Keratinocyte (primary cell): ENCODE results near the gene CUEDC1. TPM values are rescaled to one million over a fixed set of nuclear protein-coding genes. Genes with fewer than 3 reads are reported as not detected.
A peak's percentile ranks its signal among the peaks of the same experiment; 100 is the strongest.

ENCODE experiments used
- DNase-seq: peaks from one replicate; pipeline ENCODE4 v3.0.0-alpha.2; 2011; ENCODE audit warnings: low read depth, missing footprints, low spot score
- FAIRE-seq: peaks from 2 replicates; lab custom pipeline; 2011; peaks lifted over from hg19 to GRCh38; lab: Jason Lieb, UNC
- H2AFZ ChIP-seq: 2 replicates; pipeline ENCODE4 v1.6.0; 2012; ENCODE audit warnings: low read length, control low read depth, inconsistent platforms; ENCODE audit not compliant: control insufficient read depth
- H3K27ac ChIP-seq: 2 replicates; pipeline ENCODE4 v1.5.1; 2011; ENCODE audit warnings: low read length; ENCODE audit not compliant: control insufficient read depth, insufficient read depth
- H3K27me3 ChIP-seq: 3 replicates; pipeline ENCODE4 v1.6.0; 2011; ENCODE audit warnings: low read length; ENCODE audit not compliant: control insufficient read depth, insufficient read depth; ENCODE audit errors: extremely low read depth
- H3K36me3 ChIP-seq, 2 experiments: 2 replicates in 1 of 2; 3 replicates in 1 of 2; pipeline ENCODE4 v1.5.1; 2011; ENCODE audit warnings: low read length in 2 of 2, mild to moderate bottlenecking in 1 of 2; ENCODE audit not compliant: control insufficient read depth in 2 of 2, insufficient read depth in 2 of 2; ENCODE audit errors: extremely low read depth in 1 of 2
- H3K4me1 ChIP-seq: 3 replicates; pipeline ENCODE4 v1.5.1; 2011; ENCODE audit warnings: low read length; ENCODE audit not compliant: control insufficient read depth, insufficient read depth; ENCODE audit errors: extremely low read depth
- H3K4me2 ChIP-seq: 3 replicates; pipeline ENCODE4 v1.6.0; 2011; ENCODE audit warnings: low read depth, low read length; ENCODE audit not compliant: control insufficient read depth, insufficient read depth; ENCODE audit errors: extremely low read depth
- H3K4me3 ChIP-seq, 3 experiments: fragments of 200-600 bp in 1 of 3; sonication (generic) in 1 of 3; 2 replicates in 2 of 3; 3 replicates in 1 of 3; pipeline ENCODE4 v1.5.1; 2011 to 2016; ENCODE audit warnings: low read length in 3 of 3, mild to moderate bottlenecking in 3 of 3, control low read depth in 2 of 3, inconsistent platforms in 1 of 3, low read depth in 1 of 3, mixed read lengths in 1 of 3, mixed run types in 1 of 3, moderate library complexity in 1 of 3; ENCODE audit not compliant: control insufficient read depth in 2 of 3, insufficient read depth in 2 of 3; ENCODE audit errors: extremely low read depth in 1 of 3
- H3K79me2 ChIP-seq: 2 replicates; pipeline ENCODE4 v1.6.0; 2012; ENCODE audit warnings: low read length; ENCODE audit not compliant: control insufficient read depth, insufficient read depth
- H3K9ac ChIP-seq: 3 replicates; pipeline ENCODE4 v1.6.0; 2011; ENCODE audit warnings: low read length; ENCODE audit not compliant: control insufficient read depth, insufficient read depth; ENCODE audit errors: extremely low read depth
- H3K9me1 ChIP-seq: 3 replicates; pipeline ENCODE4 v1.6.0; 2011; ENCODE audit warnings: low read length; ENCODE audit not compliant: control insufficient read depth, insufficient read depth; ENCODE audit errors: extremely low read depth
- H3K9me3 ChIP-seq: 2 replicates; pipeline ENCODE4 v1.5.1; 2012; ENCODE audit warnings: low read depth, low read length; ENCODE audit not compliant: control insufficient read depth
- H4K20me1 ChIP-seq: 3 replicates; pipeline ENCODE4 v1.6.0; 2011; ENCODE audit warnings: low read length; ENCODE audit not compliant: control insufficient read depth, insufficient read depth; ENCODE audit errors: extremely low read depth
- EZH2 ChIP-seq: IDR thresholded peaks from one replicate; pipeline ENCODE4 v1.6.1; 2012; ENCODE audit warnings: inconsistent platforms, mild to moderate bottlenecking, low read length, moderate library complexity
- dilution Hi-C: fragments of 300-500 bp; cut with MboI; formaldehyde crosslinking; loops from one replicate; pipeline ENCODE4 v1.7.0; 2020; ENCODE audit warnings: low sequenced_read_pairs; ENCODE audit not compliant: extremely low pct_ligation_motif_present
- polyA plus RNA-seq, 5 experiments: library from polyadenylated mRNA; depleted of rRNA in 3 of 5; stranded (reverse) in 3 of 5; stranded (forward) in 1 of 5; unstranded in 1 of 5; fragments of >200 nt; gene quantifications; 1 replicate in 1 of 5; 2 replicates in 3 of 5; 3 replicates in 1 of 5; pipeline versions ENCODE4 v1.2.1 to v1.2.3, GENCODE V29; 2011 to 2012; ENCODE audit warnings: missing spikeins in 2 of 5, low read depth in 1 of 5, low replicate concordance in 1 of 5
- TF ChIP-seq, protein P1 (sequence below), 3 experiments: IDR thresholded peaks in 1 of 3; conservative IDR thresholded peaks in 1 of 3; optimal IDR thresholded peaks in 1 of 3; 2 replicates in 2 of 3; 3 replicates in 1 of 3; pipeline versions ENCODE3 to v1.5.1; 2011; ENCODE audit warnings: low read length in 3 of 3, mild to moderate bottlenecking in 3 of 3, moderate library complexity in 2 of 3, control low read depth in 1 of 3, inconsistent platforms in 1 of 3; ENCODE audit not compliant: insufficient read depth in 2 of 3; ENCODE audit errors: extremely low read depth in 1 of 3

CUEDC1 gene
- polyA plus RNA-seq, 1 donor (not counting 4 experiments of a cell fraction or from before 2014, with no cell fraction given), result 12.9 TPM

DNA sequence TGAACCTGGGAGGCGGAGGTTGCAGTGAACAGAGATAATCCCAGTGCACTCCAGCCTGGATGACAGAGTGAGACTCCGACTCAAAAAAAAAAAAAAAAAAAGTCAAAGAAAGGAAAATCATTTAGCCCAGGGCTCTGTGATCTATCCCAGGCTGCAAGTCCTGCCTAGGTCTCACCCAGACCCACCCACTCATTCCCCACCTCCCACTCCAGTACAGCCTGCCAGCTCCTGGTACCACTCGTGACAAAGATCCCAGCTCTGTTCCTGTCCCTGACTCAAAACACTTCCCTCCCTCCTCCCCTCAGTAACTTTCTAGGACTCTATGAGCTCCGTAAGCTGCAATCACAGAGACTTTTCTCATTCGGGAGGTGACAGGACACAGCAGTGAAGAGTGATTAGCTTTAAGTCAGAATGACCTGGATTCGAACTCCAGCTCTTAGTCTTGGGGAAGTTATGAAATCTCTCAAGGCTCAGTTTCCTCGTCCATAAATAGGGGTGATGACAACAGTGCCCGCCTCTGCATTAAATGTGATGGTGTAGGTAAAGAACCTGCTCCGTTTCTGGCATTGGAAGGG is 77.3 kb downstream of the CUEDC1 start:
- H3K27ac ChIP-seq, result peak overlapping the region; percentile 21
- H2AFZ ChIP-seq, result no peak overlapping the region
- DNase-seq (no peak), FAIRE-seq (no peak)
- H3K36me3 ChIP-seq, result peaks cover 4 to 10% of the 10 kb centered on the region in 2 experiments
- no peak overlapping the region for H3K4me2 ChIP-seq
- peaks cover 69% of the 10 kb centered on the region for H3K4me1 ChIP-seq
- H3K27me3 ChIP-seq, result no peaks in the 10 kb centered on the region
- peaks cover 2% of the 10 kb centered on the region for H3K9me1 ChIP-seq
- H3K9ac ChIP-seq, result no peak overlapping the region
- H3K9me3 ChIP-seq, result no peaks in the 10 kb centered on the region
- no peaks in the 10 kb centered on the region for H3K79me2 ChIP-seq
- H3K4me3 ChIP-seq, result no peak overlapping the region
- dilution Hi-C loops, result no loop called here
- no peaks in the 10 kb centered on the region for H4K20me1 ChIP-seq
- TF ChIP-seq, protein P1, sequence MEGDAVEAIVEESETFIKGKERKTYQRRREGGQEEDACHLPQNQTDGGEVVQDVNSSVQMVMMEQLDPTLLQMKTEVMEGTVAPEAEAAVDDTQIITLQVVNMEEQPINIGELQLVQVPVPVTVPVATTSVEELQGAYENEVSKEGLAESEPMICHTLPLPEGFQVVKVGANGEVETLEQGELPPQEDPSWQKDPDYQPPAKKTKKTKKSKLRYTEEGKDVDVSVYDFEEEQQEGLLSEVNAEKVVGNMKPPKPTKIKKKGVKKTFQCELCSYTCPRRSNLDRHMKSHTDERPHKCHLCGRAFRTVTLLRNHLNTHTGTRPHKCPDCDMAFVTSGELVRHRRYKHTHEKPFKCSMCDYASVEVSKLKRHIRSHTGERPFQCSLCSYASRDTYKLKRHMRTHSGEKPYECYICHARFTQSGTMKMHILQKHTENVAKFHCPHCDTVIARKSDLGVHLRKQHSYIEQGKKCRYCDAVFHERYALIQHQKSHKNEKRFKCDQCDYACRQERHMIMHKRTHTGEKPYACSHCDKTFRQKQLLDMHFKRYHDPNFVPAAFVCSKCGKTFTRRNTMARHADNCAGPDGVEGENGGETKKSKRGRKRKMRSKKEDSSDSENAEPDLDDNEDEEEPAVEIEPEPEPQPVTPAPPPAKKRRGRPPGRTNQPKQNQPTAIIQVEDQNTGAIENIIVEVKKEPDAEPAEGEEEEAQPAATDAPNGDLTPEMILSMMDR (optimal IDR thresholded peaks at IDR 0.05 in 1 of 3, IDR thresholded peaks at IDR 0.05 in 1 of 3, conservative IDR thresholded peaks at IDR 0.05 in 1 of 3; ENCODE audit: extremely low read depth in 1 of 3, insufficient read depth in 2 of 3, low read length in 3 of 3), result no peak
- TF ChIP-seq EZH2, result no peak

DNA sequence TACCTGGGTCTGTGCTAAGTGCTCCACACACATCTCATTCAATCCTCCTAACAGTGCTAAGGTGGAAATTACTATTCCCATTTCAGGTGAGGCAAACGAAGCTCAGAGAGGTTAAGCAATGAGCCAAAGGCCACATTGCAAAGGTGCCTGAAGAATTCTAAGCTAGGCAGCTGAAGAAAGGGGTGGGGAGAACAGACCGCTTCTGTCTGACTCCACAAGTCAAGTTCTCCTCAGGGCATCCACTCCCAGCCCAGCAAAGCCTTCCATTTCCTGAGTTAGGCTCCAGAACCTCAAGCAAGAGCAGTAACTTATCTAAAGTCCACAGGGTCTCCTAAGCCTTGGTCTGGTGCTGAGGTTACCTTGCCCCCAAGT is 78.4 kb downstream of the CUEDC1 start:
- H3K4me2 ChIP-seq, result peak overlapping the region; percentile 47
- FAIRE-seq (peak; percentile 87), DNase-seq (no peak)
- H3K9ac ChIP-seq, result peak overlapping the region; percentile 65
- peaks cover 69% of the 10 kb centered on the region for H3K4me1 ChIP-seq
- peak overlapping the region; percentile 32 for H2AFZ ChIP-seq
- peaks cover 2% of the 10 kb centered on the region for H3K9me1 ChIP-seq
- peaks cover 7 to 18% of the 10 kb centered on the region in 2 experiments for H3K36me3 ChIP-seq
- no peaks in the 10 kb centered on the region for H3K27me3 ChIP-seq
- TF ChIP-seq, protein P1 (optimal IDR thresholded peaks at IDR 0.05 in 1 of 3, IDR thresholded peaks at IDR 0.05 in 1 of 3, conservative IDR thresholded peaks at IDR 0.05 in 1 of 3; ENCODE audit: extremely low read depth in 1 of 3, insufficient read depth in 2 of 3, low read length in 3 of 3), result no peak
- no peak for TF ChIP-seq EZH2
- H3K79me2 ChIP-seq, result no peaks in the 10 kb centered on the region
- no peaks in the 10 kb centered on the region for H4K20me1 ChIP-seq
- H3K4me3 ChIP-seq, result no peak overlapping the region
- peak overlapping the region; percentile 82 for H3K27ac ChIP-seq
- H3K9me3 ChIP-seq, result no peaks in the 10 kb centered on the region
- dilution Hi-C loops, result no loop called here
